Panc1 (cell line): ENCODE results near the gene ZKSCAN8.

Experiments used
- POLR2AphosphoS5 ChIP-seq: IDR thresholded peaks from 2 replicates; pipeline ENCODE4 v1.6.1; 2012; ENCODE audit warnings: mild to moderate bottlenecking, low read depth, low read length, moderate library complexity
- REST ChIP-seq, 2 experiments: IDR thresholded peaks; 2 replicates each; pipeline ENCODE4 v1.6.1; 2011 to 2012; ENCODE audit warnings: low read depth in 2 of 2, control low read depth in 1 of 2, low read length in 1 of 2, mild to moderate bottlenecking in 1 of 2, moderate library complexity in 1 of 2; ENCODE audit not compliant: insufficient read depth in 1 of 2
- SIN3A ChIP-seq: IDR thresholded peaks from 2 replicates; pipeline ENCODE4 v1.6.1; 2012; ENCODE audit warnings: low read depth, mild to moderate bottlenecking, low read length, moderate library complexity, borderline replicate concordance; ENCODE audit not compliant: insufficient read depth
- TF ChIP-seq, protein P1 (sequence below): fragments of 450-650 bp; IDR thresholded peaks from 2 replicates; pipeline ENCODE4 v1.5.1; 2017; ENCODE audit warnings: mild to moderate bottlenecking

GRCh38 chr6:28167926-28168325 is 26.2 kb downstream of the ZKSCAN8 start:
- TF ChIP-seq REST (IDR thresholded peaks at IDR 0.05; ENCODE audit: insufficient read depth in 1 of 2, low read depth in 2 of 2, low read length in 1 of 2) (no peak), SIN3A (no peak), POLR2AphosphoS5 (no peak)
- TF ChIP-seq, protein P1, sequence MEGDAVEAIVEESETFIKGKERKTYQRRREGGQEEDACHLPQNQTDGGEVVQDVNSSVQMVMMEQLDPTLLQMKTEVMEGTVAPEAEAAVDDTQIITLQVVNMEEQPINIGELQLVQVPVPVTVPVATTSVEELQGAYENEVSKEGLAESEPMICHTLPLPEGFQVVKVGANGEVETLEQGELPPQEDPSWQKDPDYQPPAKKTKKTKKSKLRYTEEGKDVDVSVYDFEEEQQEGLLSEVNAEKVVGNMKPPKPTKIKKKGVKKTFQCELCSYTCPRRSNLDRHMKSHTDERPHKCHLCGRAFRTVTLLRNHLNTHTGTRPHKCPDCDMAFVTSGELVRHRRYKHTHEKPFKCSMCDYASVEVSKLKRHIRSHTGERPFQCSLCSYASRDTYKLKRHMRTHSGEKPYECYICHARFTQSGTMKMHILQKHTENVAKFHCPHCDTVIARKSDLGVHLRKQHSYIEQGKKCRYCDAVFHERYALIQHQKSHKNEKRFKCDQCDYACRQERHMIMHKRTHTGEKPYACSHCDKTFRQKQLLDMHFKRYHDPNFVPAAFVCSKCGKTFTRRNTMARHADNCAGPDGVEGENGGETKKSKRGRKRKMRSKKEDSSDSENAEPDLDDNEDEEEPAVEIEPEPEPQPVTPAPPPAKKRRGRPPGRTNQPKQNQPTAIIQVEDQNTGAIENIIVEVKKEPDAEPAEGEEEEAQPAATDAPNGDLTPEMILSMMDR = no peak
